ENCODE measurements around the gene CCL19. TPM values are rescaled to one million over a fixed set of nuclear protein-coding genes. Genes with fewer than 3 reads are reported as not detected.

CCL19 gene
- total RNA-seq, 1 experiment from 2014 or later, result not detected

- Histone ChIP-seq H3K4me3 (replicated peaks in 1 of 2; ENCODE audit: low read depth in 1 of 2, low read length in 2 of 2) (no peak overlapping the region), H3K4me2 (ENCODE audit: low read length) (no peak overlapping the region), H3K27ac (ENCODE audit: low read depth, low read length) (no peak overlapping the region), H3K36me3 (ENCODE audit: control insufficient read depth in 1 of 2, insufficient read depth in 2 of 2, low read length in 2 of 2) (no peaks in the 10 kb centered on the region), H3K9me3 (ENCODE audit: control insufficient read depth in 1 of 2, insufficient read depth in 1 of 2, low read depth in 1 of 2, low read length in 2 of 2) (no peaks in the 10 kb centered on the region), H2AFZ (ENCODE audit: low read depth, low read length, poor library complexity, severe bottlenecking) (no peak overlapping the region), H3K79me2 (ENCODE audit: insufficient read depth, low read length) (no peaks in the 10 kb centered on the region), H3K9me2 (ENCODE audit: insufficient read depth) (no peaks in the 10 kb centered on the region), H4K20me1 (ENCODE audit: insufficient read depth) (no peaks in the 10 kb centered on the region), H3K4me1 (ENCODE audit: control insufficient read depth in 1 of 2, insufficient read depth in 2 of 2, low read length in 2 of 2) (no peaks in the 10 kb centered on the region), H3K27me3 (ENCODE audit: insufficient read depth, low read length) (no peaks in the 10 kb centered on the region), H3K9ac (ENCODE audit: low read length) (no peak overlapping the region)
- no TSS peak for BruUV-seq (replicated peaks)
- intact Hi-C loops (cut with micrococcal nuclease), result no loop called here
- TF ChIP-seq RAD21 (IDR thresholded peaks at IDR 0.05; ENCODE audit: low read depth) (no peak), CBX3 (IDR thresholded peaks at IDR 0.05; ENCODE audit: low read depth) (no peak), ATF3 (IDR thresholded peaks at IDR 0.05) (no peak), POLR2AphosphoS5 (IDR thresholded peaks at IDR 0.05; ENCODE audit: low read depth, low read length) (no peak), TCF7L2 (IDR thresholded peaks at IDR 0.05; ENCODE audit: borderline replicate concordance, extremely low read depth, insufficient read depth, insufficient read length) (no peak), JUND (IDR thresholded peaks at IDR 0.05) (no peak), ELF1 (IDR thresholded peaks at IDR 0.05; ENCODE audit: borderline replicate concordance, low read depth) (no peak), SRF (IDR thresholded peaks at IDR 0.05; ENCODE audit: low read depth) (no peak), ZNF274 (IDR thresholded peaks at IDR 0.05; ENCODE audit: low read depth, low read length) (no peak), ZFX (IDR thresholded peaks at IDR 0.05) (no peak)
- TF ChIP-seq, protein P1, sequence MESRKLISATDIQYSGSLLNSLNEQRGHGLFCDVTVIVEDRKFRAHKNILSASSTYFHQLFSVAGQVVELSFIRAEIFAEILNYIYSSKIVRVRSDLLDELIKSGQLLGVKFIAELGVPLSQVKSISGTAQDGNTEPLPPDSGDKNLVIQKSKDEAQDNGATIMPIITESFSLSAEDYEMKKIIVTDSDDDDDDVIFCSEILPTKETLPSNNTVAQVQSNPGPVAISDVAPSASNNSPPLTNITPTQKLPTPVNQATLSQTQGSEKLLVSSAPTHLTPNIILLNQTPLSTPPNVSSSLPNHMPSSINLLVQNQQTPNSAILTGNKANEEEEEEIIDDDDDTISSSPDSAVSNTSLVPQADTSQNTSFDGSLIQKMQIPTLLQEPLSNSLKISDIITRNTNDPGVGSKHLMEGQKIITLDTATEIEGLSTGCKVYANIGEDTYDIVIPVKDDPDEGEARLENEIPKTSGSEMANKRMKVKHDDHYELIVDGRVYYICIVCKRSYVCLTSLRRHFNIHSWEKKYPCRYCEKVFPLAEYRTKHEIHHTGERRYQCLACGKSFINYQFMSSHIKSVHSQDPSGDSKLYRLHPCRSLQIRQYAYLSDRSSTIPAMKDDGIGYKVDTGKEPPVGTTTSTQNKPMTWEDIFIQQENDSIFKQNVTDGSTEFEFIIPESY (IDR thresholded peaks at IDR 0.05; ENCODE audit: extremely low read depth, insufficient replicate concordance, low read length), result no peak
- TF ChIP-seq, protein P2, sequence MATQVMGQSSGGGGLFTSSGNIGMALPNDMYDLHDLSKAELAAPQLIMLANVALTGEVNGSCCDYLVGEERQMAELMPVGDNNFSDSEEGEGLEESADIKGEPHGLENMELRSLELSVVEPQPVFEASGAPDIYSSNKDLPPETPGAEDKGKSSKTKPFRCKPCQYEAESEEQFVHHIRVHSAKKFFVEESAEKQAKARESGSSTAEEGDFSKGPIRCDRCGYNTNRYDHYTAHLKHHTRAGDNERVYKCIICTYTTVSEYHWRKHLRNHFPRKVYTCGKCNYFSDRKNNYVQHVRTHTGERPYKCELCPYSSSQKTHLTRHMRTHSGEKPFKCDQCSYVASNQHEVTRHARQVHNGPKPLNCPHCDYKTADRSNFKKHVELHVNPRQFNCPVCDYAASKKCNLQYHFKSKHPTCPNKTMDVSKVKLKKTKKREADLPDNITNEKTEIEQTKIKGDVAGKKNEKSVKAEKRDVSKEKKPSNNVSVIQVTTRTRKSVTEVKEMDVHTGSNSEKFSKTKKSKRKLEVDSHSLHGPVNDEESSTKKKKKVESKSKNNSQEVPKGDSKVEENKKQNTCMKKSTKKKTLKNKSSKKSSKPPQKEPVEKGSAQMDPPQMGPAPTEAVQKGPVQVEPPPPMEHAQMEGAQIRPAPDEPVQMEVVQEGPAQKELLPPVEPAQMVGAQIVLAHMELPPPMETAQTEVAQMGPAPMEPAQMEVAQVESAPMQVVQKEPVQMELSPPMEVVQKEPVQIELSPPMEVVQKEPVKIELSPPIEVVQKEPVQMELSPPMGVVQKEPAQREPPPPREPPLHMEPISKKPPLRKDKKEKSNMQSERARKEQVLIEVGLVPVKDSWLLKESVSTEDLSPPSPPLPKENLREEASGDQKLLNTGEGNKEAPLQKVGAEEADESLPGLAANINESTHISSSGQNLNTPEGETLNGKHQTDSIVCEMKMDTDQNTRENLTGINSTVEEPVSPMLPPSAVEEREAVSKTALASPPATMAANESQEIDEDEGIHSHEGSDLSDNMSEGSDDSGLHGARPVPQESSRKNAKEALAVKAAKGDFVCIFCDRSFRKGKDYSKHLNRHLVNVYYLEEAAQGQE (IDR thresholded peaks at IDR 0.05; ENCODE audit: low read depth), result no peak
- ChIA-PET RAD21 (ENCODE audit: low non-redundant PET in 1 of 2, low total read pairs in 2 of 2, uncharacterized antibody in 2 of 2, unreplicated experiment in 2 of 2) (no interaction called here), POLR2A (no interaction called here), CTCF (interaction anchor here (2.9 kb wide), 1 partner anchor 17 kb away, joined by 7 read pairs; no protein-coding TSS in a partner anchor)
- DNase-seq (ENCODE audit: low read depth, low spot score) (no peak), ATAC-seq (no peak)
Measured at GRCh38 chr9:34685591-34685990, 5.5 kb downstream of the CCL19 start.

Measured in HCT116 (cell line).